Upper lobe of left lung (tissue), 4 donors: Measurements from ENCODE around the gene ZNF207.

Experiments
- CTCF ChIP-seq, 6 experiments: fragments of 450-650 bp in 4 of 6; fragments of 200-600 bp in 2 of 6; sonication (generic) in 2 of 6; IDR thresholded peaks; one replicate each; pipeline ENCODE4 v1.5.1; 2016 to 2019; ENCODE audit warnings: antibody characterized with exemption in 6 of 6
- POLR2A ChIP-seq, 4 donors: fragments of 450-650 bp; IDR thresholded peaks; one replicate each; pipeline ENCODE4 v1.5.1; 2016 to 2017; ENCODE audit warnings: antibody characterized with exemption in 4 of 4, mild to moderate bottlenecking in 2 of 4
- POLR2AphosphoS5 ChIP-seq, 2 donors: sonication (generic); formaldehyde crosslinking; IDR thresholded peaks; one replicate each; pipeline ENCODE4 v1.5.1; 2017; ENCODE audit warnings: antibody characterized with exemption in 2 of 2

- TF ChIP-seq CTCF (IDR thresholded peaks at IDR 0.05) (no peak), POLR2AphosphoS5 (IDR thresholded peaks at IDR 0.05) (no peak), POLR2A (IDR thresholded peaks at IDR 0.05) (no peak)
These were observed 47.9 kb upstream of the ZNF207 start for GRCh38 chr17:32302037-32302436.
